GM23338 (cell line): Measurements from ENCODE around the gene TEX36. TPM values are rescaled to one million over a fixed set of nuclear protein-coding genes. Genes with fewer than 3 reads are reported as not detected.

Experiments
- ATAC-seq: fragments of 200-7000 bp; cut with Tn5 transposase; 3 replicates; pipeline ENCODE4 v1.9.1; 2020
- DNase-seq: peaks from one replicate; pipeline ENCODE4 v3.0.0-alpha.2; 2015; ENCODE audit warnings: low spot score
- H2AFZ ChIP-seq: fragments of 200-600 bp; sonication (generic); 2 replicates; pipeline ENCODE4 v1.8.0; 2016; ENCODE audit warnings: antibody characterized with exemption, mild to moderate bottlenecking, moderate library complexity
- H3F3A ChIP-seq: fragments of 200-600 bp; sonication (generic); replicated peaks from 2 replicates; pipeline ENCODE4 v1.8.0; 2017; ENCODE audit warnings: antibody characterized with exemption, mixed run types, low read depth
- H3K27ac ChIP-seq: fragments of 200-600 bp; sonication (generic); 2 replicates; pipeline ENCODE4 v1.6.1; 2016; ENCODE audit warnings: low read depth
- H3K27me3 ChIP-seq: fragments of 200-600 bp; sonication (generic); 2 replicates; pipeline ENCODE4 v1.8.0; 2016; ENCODE audit warnings: mild to moderate bottlenecking, mixed run types, moderate library complexity; ENCODE audit not compliant: insufficient read depth
- H3K36me3 ChIP-seq: fragments of 200-600 bp; sonication (generic); 2 replicates; pipeline ENCODE4 v1.8.0; 2016; ENCODE audit warnings: mild to moderate bottlenecking; ENCODE audit not compliant: insufficient read depth
- H3K4me1 ChIP-seq: fragments of 200-600 bp; sonication (generic); 2 replicates; pipeline ENCODE4 v1.8.0; 2016; ENCODE audit warnings: mild to moderate bottlenecking, moderate library complexity; ENCODE audit not compliant: insufficient read depth
- H3K4me2 ChIP-seq: fragments of 200-600 bp; sonication (generic); 2 replicates; pipeline ENCODE4 v1.7.1; 2017; ENCODE audit warnings: mixed run types
- H3K4me3 ChIP-seq: fragments of 200-600 bp; sonication (generic); 2 replicates; pipeline ENCODE4 v1.6.1; 2016; ENCODE audit warnings: mixed run types
- H3K79me2 ChIP-seq: fragments of 200-600 bp; sonication (generic); replicated peaks from 2 replicates; pipeline ENCODE4 v1.8.0; 2017; ENCODE audit warnings: mild to moderate bottlenecking; ENCODE audit not compliant: insufficient read depth
- H3K9me2 ChIP-seq: fragments of 200-600 bp; sonication (generic); 2 replicates; pipeline ENCODE4 v1.8.0; 2017; ENCODE audit not compliant: insufficient read depth
- H4K20me1 ChIP-seq: fragments of 200-600 bp; sonication (generic); replicated peaks from 2 replicates; pipeline ENCODE4 v1.8.0; 2017; ENCODE audit warnings: mild to moderate bottlenecking; ENCODE audit not compliant: insufficient read depth
- H3K27ac Mint-ChIP-seq: 2 replicates; pipeline ENCODE4 v1.8.0; 2020; ENCODE audit warnings: inconsistent platforms, mild to moderate bottlenecking, moderate library complexity, mixed read lengths
- H3K27me3 Mint-ChIP-seq: 3 replicates; pipeline ENCODE4 v1.8.0; 2022; ENCODE audit warnings: low read depth, mild to moderate bottlenecking, moderate library complexity, mixed read lengths, inconsistent platforms; ENCODE audit not compliant: insufficient read depth, poor library complexity
- H3K36me3 Mint-ChIP-seq: 3 replicates; pipeline ENCODE4 v1.8.0; 2021; ENCODE audit warnings: low read depth, mild to moderate bottlenecking, inconsistent platforms, moderate library complexity, mixed read lengths
- H3K4me1 Mint-ChIP-seq: 3 replicates; pipeline ENCODE4 v1.8.0; 2020; ENCODE audit warnings: mild to moderate bottlenecking, inconsistent platforms, mixed read lengths
- H3K4me3 Mint-ChIP-seq: 3 replicates; pipeline ENCODE4 v1.8.0; 2021; ENCODE audit warnings: moderate library complexity, mild to moderate bottlenecking, inconsistent platforms, mixed read lengths
- H3K9me3 Mint-ChIP-seq: 3 replicates; pipeline ENCODE4 v1.8.0; 2020; ENCODE audit warnings: moderate library complexity, mild to moderate bottlenecking, inconsistent platforms, mixed read lengths
- CREB1 ChIP-seq: fragments of 250-450 bp; sonication (Bioruptor Pico); IDR thresholded peaks from 2 replicates; pipeline ENCODE4 v1.5.0; 2020; ENCODE audit warnings: low read depth, mild to moderate bottlenecking, moderate library complexity
- CTCF ChIP-seq, 2 experiments: fragments of 200-600 bp in 1 of 2; sonication (generic) in 1 of 2; conservative IDR thresholded peaks; 2 replicates each; pipeline versions ENCODE4 v1.5.1 to v1.6.1; 2016 to 2017; ENCODE audit warnings: antibody characterized with exemption in 2 of 2, low read depth in 2 of 2, mild to moderate bottlenecking in 2 of 2, moderate library complexity in 1 of 2
- ETS1 ChIP-seq: IDR thresholded peaks from 2 replicates; pipeline ENCODE4 v1.6.1; 2016; ENCODE audit warnings: antibody characterized with exemption
- EZH2 ChIP-seq: fragments of 200-600 bp; sonication (generic); IDR thresholded peaks from one replicate; pipeline ENCODE4 v1.8.0; 2017; ENCODE audit warnings: antibody characterized with exemption, mild to moderate bottlenecking, low read depth; ENCODE audit not compliant: unreplicated experiment
- EZH2phosphoT487 ChIP-seq: fragments of 200-600 bp; sonication (generic); IDR thresholded peaks from one replicate; pipeline ENCODE4 v1.8.1; 2018; ENCODE audit warnings: antibody characterized with exemption; ENCODE audit not compliant: unreplicated experiment
- JUNB ChIP-seq: IDR thresholded peaks from one replicate; pipeline ENCODE4 v1.6.1; 2016; ENCODE audit warnings: antibody characterized with exemption; ENCODE audit not compliant: unreplicated experiment
- NANOG ChIP-seq: IDR thresholded peaks from 2 replicates; pipeline ENCODE4 v1.6.1; 2016; ENCODE audit warnings: antibody characterized with exemption, borderline replicate concordance
- POLR2AphosphoS5 ChIP-seq: IDR thresholded peaks from 2 replicates; pipeline ENCODE4 v1.6.1; 2016; ENCODE audit warnings: antibody characterized with exemption, low read depth
- REST ChIP-seq: IDR thresholded peaks from one replicate; pipeline ENCODE4 v1.6.1; 2018; ENCODE audit warnings: antibody characterized with exemption; ENCODE audit not compliant: unreplicated experiment
- STAT1 ChIP-seq: IDR thresholded peaks from one replicate; pipeline ENCODE4 v1.6.1; 2016; ENCODE audit warnings: antibody characterized with exemption; ENCODE audit not compliant: unreplicated experiment
- ZNF114 ChIP-seq: fragments of 250-450 bp; sonication (Bioruptor Pico); IDR thresholded peaks from 2 replicates; pipeline ENCODE4 v1.5.0; 2020; ENCODE audit warnings: mild to moderate bottlenecking, moderate library complexity
- ZNF331 ChIP-seq: fragments of 250-450 bp; sonication (Bioruptor Pico); IDR thresholded peaks from 2 replicates; pipeline ENCODE4 v1.5.0; 2020; ENCODE audit warnings: low read depth, mild to moderate bottlenecking, moderate library complexity
- polyA plus RNA-seq: library from polyadenylated mRNA; unstranded; fragments of >200 nt; fragmentation: Nextera tagmentation; extraction: Ambion mirVana; gene quantifications from 2 replicates; pipeline ENCODE4 v1.2.1, GENCODE V29; 2016
- total RNA-seq: library from RNA; depleted of rRNA; stranded (reverse); fragments of >200 nt; shearing (Covaris generic); gene quantifications from 2 replicates; pipeline ENCODE4 v1.2.3, GENCODE V29; 2014

TEX36 gene
- total and polyA plus RNA-seq, 2 experiments from 2014 or later, result not detected

GRCh38 chr10:125687507-125688185, 4.7 kb upstream of the TEX36 start:
- H3K4me3 Mint-ChIP-seq, result no peak overlapping the region
- Histone ChIP-seq H3K9me2 (no peaks in the 10 kb centered on the region), H3K4me2 (no peak overlapping the region), H2AFZ (no peak overlapping the region), H3F3A (no peaks in the 10 kb centered on the region), H3K27ac (no peak overlapping the region), H3K27me3 (no peaks in the 10 kb centered on the region), H4K20me1 (no peaks in the 10 kb centered on the region), H3K4me1 (no peaks in the 10 kb centered on the region), H3K4me3 (no peak overlapping the region), H3K36me3 (no peaks in the 10 kb centered on the region), H3K79me2 (no peaks in the 10 kb centered on the region)
- no peaks in the 10 kb centered on the region for H3K9me3 Mint-ChIP-seq
- DNase-seq (no peak), ATAC-seq (no peak)
- no peak for TF ChIP-seq ZNF331 (CRISPR knock-in tag)
- no peak for TF ChIP-seq ETS1
- TF ChIP-seq CREB1 (CRISPR knock-in tag), result no peak
- no peak for TF ChIP-seq POLR2AphosphoS5
- TF ChIP-seq EZH2, result no peak
- TF ChIP-seq CTCF (conservative IDR thresholded peaks at IDR 0.05; ENCODE audit: low read depth in 2 of 2), result no peak
- TF ChIP-seq NANOG, result no peak
- TF ChIP-seq REST, result no peak
- TF ChIP-seq EZH2phosphoT487, result no peak
- TF ChIP-seq ZNF114 (CRISPR knock-in tag), result no peak
- TF ChIP-seq JUNB, result no peak
- TF ChIP-seq STAT1, result no peak
- no peak overlapping the region for H3K27ac Mint-ChIP-seq
- no peaks in the 10 kb centered on the region for H3K4me1 Mint-ChIP-seq
- peaks cover 3% of the 10 kb centered on the region for H3K27me3 Mint-ChIP-seq
- no peaks in the 10 kb centered on the region for H3K36me3 Mint-ChIP-seq
